Endometrium (tissue), 2 donors: ENCODE results near the gene UBP1.
"Not testable (repeated sequence)": the region's sequence is repeated elsewhere in the genome, so short reads cannot be mapped to it uniquely, and the experiment has no call there.

Experiments
- FAIRE-seq: peaks from 2 replicates; lab custom pipeline; 2012; peaks lifted over from hg19 to GRCh38; lab: Jason Lieb, UNC
- donor health status: control.
- donor health status: control.

Gene UBP1, protein sequence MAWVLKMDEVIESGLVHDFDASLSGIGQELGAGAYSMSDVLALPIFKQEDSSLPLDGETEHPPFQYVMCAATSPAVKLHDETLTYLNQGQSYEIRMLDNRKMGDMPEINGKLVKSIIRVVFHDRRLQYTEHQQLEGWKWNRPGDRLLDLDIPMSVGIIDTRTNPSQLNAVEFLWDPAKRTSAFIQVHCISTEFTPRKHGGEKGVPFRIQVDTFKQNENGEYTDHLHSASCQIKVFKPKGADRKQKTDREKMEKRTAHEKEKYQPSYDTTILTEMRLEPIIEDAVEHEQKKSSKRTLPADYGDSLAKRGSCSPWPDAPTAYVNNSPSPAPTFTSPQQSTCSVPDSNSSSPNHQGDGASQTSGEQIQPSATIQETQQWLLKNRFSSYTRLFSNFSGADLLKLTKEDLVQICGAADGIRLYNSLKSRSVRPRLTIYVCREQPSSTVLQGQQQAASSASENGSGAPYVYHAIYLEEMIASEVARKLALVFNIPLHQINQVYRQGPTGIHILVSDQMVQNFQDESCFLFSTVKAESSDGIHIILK

DNA sequence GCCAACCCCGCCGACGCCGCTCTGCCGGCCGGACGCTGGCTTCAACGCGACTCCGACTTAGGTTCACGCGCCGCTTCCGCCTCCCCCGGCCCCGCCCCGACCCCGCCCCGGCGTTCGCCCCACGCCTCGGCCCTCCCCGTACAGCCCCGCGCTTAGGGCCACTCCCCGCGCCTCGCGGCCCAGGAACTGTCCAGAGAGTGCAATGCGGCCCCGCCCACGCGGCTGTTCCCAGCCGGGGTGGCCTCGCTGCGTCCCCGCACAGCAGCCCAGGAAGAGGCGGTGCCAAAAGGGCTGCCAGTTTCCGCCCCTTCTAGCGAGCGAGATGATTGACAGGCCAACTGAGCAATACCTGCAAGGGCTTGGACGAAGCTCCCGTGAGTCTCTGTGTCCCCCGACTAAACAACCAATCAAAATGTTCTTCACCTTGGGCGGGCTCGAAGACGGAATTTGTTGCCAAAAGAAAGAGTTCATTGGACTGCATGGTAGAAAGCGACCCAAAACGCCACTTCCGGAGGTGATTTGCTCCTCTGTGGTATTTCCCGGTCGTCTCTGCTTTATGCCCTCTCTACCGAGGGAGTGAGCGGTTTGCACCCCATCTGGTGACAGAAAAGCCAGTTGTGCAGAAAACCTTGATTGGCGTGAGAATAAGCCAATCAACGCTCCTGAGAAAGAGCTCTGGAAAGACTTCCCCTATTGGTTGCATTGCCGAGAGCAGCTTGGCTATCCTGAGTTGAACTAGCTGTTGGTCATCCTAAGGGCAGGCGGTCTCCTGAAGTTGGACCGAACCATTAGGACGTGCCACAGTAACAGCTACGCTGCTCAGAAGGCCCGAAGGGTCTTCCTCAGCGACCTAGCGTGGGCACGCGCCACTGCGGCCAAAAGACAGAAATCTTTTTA, at the start of gene UBP1:
UBP1 (minus strand) TSS at position 78 of the 897 bp plus-strand sequence. CDS start 557 bp downstream, outside the sequence.
- peak; percentile 98 for FAIRE-seq

DNA sequence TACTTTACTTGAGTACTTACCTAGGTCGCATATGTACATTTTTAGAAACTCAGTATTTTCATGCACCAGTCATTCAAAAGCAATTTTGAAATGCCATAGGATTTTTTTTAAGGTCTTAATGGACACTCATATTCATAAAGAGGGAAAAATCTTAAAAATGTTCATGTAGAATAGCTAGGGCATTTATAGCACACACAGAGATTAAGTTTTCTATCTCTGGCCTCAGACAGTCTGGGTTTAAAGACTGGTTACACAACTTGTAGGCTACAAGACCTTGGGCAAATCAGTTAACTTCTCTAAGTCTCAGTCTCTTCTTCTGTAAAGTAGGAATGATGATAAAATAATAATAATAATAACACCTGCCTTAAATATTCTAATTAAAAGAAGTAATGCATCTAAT, 48.5 kb upstream of the UBP1 start:
- no peak for FAIRE-seq

DNA sequence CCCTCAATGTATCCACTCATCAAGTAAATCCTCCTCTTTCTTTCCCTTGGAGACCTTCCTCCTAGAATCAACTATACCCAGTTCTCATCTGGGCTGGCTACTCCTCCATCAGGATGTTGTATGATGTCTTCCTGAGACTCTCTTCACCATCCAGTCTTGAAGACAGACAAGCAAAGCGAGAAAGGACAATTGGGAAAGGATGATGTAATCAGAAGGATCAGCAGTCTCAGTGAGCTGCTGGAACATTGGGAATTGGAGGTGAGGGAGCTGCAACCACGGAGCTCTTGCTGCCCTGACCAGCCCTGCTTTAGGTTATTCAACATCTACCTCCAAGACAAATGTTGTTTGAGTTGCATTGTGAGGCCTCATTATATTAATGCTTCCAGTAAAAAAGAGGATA, 48.0 kb upstream of the UBP1 start:
- no peak for FAIRE-seq

GRCh38 chr3:33482111-33482521, 41.9 kb upstream of the UBP1 start:
- FAIRE-seq: no peak

GRCh38 chr3:33474896-33475295, 34.7 kb upstream of the UBP1 start:
- no peak for FAIRE-seq

DNA sequence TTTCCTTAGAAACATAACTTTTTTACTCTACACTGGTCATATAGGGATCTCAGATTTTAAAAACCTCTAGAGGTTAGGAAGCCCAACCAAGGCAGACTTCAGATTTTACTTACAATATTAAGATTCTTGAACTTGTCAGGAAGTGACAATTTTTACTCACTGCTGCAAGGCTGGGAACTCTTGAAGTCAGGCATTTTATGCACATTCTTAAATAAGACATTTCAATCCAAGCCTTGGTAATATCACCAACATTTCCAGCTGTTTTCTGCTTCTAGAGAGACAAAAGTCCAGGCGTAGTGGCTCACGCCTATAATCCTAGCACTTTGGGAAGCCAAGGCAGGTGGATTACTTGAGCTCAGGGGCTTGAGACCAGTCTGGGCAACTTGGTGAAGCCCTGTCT, 33.6 kb upstream of the UBP1 start:
- no peak for FAIRE-seq

GRCh38 chr3:33467786-33468185, 27.6 kb upstream of the UBP1 start:
- no peak for FAIRE-seq

- no peak for FAIRE-seq
These were observed 20.9 kb upstream of the UBP1 start for GRCh38 chr3:33461097-33461496.

GRCh38 chr3:33459577-33459976, 19.4 kb upstream of the UBP1 start:
- not testable (repeated sequence) for FAIRE-seq

DNA sequence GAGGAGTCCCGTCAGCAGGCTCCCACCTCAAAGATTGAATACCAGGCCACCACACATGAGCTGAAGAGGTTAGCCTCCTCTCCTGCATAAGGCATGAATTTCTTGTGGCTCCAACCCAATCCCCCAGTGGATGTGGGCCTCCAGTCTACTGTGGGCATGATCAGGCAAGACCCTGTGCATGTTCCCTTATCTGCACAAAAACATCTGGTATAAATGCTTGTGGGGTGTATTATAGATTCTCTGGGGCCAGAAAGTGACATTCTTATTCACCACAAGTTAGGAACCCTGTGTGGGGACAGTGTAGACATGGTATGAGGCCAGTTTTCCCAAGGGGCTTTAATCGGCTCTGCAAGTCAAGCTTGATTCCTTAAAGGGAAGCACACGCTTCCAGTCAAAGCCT, 18.2 kb upstream of the UBP1 start:
- no peak for FAIRE-seq

DNA sequence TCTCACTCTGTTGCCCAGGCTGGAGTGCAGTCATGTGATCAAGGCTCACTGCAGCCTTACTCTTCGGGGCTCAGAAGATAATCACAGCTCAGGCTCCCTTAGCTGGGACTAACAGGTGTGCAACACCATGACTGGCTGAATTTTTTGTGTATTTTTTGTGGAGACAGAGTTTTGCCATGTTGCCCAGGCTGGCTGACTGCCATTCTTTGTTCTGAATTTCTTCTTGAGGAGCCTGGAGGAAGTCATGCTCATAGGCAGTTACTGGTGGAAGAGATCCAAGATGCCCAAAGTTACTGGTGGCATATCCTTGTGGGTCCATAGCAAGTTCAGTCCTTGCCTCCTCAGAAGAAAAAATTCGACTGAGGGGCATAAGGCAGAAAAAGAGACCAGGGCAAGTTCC, 16.6 kb upstream of the UBP1 start:
- FAIRE-seq: no peak

DNA sequence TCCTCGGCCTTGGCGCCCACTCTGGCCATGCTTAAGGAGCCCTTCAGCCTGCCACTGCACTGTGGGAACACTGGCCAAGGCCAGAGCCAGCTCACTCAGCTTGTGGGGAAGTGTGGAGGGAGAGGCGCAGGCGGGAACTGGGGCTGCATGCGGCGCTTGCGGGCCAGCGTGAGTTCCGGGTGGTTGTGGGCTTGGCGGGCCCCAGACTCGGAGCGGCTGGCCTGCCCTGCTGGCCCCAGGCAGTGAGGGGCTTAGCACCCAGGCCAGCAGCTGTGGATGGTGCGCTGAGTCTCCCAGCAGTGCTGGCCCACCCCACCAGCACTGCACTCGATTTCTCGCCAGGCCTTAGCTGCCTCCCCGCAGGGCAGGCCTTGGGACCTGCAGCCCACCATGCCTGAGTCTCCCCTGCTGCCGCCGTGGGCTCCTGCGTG, 13.1 kb upstream of the UBP1 start:
- FAIRE-seq: no peak

DNA sequence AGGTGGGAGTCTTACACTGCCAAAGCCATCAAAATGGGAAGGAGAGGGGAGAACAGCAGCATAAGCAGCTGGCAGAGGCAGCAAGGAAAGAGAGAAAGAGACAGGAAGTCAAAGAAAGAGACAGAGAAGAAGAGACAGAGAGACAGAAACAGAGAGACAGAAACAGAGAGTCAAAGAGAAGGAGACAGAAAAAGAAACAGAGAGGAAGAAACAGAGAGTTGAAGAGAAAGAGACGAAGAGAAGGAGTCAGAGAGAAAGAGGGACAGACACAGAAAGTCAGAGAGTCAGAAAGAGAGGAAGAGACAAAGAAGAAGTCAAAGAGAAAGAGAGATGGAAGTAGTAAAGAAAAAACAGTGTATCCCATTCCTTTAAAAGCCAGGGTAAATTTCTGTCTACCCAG, 11.8 kb upstream of the UBP1 start:
- not testable (repeated sequence) for FAIRE-seq

- no peak for FAIRE-seq
These were observed 7.8 kb upstream of the UBP1 start for GRCh38 chr3:33447958-33448357.

GRCh38 chr3:33447256-33447625, 7.0 kb upstream of the UBP1 start:
- FAIRE-seq: not testable (repeated sequence)

DNA sequence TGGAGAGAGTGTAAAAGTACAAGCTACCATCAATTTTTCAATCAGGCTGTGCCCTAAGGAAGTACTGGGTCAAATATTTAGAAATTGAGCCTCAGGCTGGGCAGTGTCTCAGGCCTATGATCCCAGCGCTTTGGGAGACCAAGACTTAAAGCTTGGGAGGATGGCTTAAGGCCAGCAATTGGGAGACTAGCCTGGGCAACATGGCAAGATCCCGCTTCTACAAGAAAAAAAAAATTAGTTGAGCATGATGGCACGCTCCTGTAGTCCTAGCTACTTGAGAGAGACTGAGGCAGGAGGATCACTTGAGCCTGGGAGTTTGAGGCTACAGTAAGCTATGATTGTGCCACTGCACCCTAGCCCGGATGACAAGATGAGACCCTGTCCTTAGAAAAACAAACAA, 2.0 kb upstream of the UBP1 start:
- no peak for FAIRE-seq

DNA sequence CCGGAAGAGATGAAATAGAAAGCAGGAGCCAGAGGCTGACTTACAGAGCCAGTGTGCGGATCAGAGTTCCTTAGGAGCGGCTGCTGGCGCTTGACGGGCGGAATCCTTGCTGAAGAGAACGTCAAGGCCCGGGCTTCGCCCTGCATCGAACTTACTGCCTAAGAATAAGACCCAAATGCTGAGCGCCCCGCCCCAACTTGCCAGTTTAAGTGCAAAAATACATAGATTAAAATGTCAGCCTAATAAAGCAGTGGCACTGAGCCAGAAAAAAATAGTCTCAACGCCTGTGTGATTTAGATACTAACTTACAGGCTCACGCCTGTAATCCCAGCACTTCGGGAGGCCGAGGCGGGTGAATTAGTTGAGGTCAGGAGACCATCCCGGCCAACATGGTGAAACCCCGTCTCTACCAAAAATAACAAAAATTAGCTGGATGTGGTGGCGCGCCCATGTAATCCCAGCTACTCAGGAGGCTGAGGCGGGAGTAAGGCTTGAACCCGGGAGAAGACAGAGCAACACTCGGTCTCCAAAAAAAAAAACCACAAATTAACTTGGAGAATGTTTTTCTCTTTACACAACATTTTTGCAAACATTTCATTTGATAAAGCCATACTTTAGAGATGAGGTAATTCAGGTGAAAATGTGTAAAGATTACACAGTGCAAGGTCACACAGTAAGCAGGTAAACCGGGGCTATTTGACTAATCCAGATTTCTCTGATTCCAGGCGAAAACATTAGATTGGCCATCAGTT, 1.2 kb upstream of the UBP1 start:
- FAIRE-seq: no peak

- FAIRE-seq: no peak
These were observed 468 bp downstream of the UBP1 start for GRCh38 chr3:33439546-33440327.

DNA sequence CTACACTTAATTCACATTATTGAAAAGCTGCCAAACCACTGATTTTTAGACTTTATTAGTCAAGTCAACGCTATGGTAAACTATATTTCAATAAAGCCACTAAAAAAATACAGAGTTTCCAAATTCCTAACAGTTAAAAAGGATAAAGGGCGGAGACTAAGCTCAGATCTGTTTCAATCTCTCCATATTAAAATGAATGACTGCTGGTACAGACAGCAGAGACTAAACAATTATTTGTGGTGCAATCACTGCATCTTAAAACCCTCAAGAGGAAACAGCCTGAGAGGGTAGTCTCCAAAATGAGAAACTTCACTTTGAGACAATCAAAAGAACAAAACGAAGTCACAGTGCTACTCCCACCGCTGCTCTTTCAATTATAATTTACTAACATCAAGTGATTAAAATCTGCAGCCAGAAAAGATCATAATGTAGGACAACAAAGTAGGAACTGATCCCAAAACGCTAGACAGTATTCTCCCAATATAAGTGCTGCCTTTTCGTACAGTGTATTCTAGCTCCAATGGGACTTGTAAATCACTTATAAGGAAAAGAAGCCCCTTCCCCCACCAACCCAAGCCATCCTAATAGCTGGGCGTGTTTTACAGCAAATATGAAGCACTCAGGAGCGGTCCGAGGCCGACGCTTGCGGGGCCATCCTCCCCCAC, 1.2 kb downstream of the UBP1 start:
- no peak for FAIRE-seq

DNA sequence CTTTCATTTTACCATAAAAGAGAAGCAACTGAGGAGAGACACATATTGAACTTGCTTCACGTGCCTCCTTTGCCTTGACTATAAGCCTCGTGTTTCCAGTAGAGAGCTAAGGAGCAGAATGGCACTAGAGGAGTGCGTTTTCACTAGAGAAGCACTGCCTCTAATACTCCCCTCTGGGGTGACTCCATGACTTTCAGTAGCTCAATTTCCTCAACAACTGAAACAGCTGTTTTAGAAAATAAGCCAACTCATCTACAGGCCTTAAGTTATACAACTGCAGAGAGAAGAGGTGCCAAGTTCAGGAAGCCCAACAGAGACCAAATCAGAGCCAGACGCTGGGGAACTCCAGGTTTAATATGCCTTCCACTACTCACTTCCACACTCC, 1.9 kb downstream of the UBP1 start:
- FAIRE-seq: no peak
